Fibroblast of pulmonary artery (primary cell): ENCODE results near the gene GLG1.
A peak's percentile ranks its signal among the peaks of the same experiment; 100 is the strongest.

ENCODE experiments used
- DNase-seq: peaks from one replicate; pipeline ENCODE4 v3.0.0-alpha.2; 2010; ENCODE audit warnings: low read depth
- H3K4me3 ChIP-seq: replicated peaks from 2 replicates; pipeline ENCODE4 v1.5.1; 2011; ENCODE audit warnings: low read depth, mild to moderate bottlenecking, control low read depth, low read length, moderate library complexity
- CTCF ChIP-seq: IDR thresholded peaks from 2 replicates; pipeline ENCODE4 v1.5.1; 2011; ENCODE audit warnings: mild to moderate bottlenecking, control low read depth, low read length, inconsistent platforms; ENCODE audit errors: missing control alignments

GLG1 gene

GRCh38 chr16:74608944-74609343, 2.0 kb upstream of the GLG1 start:
- no peak overlapping the region for H3K4me3 ChIP-seq
- no peak for DNase-seq
- TF ChIP-seq CTCF, result no peak

- H3K4me3 ChIP-seq, result no peak overlapping the region
- TF ChIP-seq CTCF, result no peak
- DNase-seq, result no peak
Measured at GRCh38 chr16:74608381-74608780, 1.5 kb upstream of the GLG1 start.

DNA sequence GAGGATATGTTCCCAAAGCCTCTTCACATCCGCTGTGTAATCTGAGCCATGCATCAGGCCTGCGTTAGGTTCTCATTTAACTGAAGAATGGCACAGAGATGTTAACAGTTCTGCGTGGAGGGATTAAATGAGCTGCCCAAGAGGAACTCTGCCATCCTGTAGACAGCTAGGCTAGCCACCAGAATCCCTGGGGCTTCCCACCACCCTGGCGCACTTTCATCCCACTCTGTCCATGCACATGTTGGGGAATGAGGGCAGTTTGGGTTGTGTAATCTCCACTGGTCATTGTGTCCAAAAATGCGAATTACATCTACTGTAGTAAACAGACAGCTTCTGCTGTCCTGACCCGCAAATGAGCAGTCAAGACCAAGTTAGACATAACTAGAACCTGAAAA, 1.0 kb upstream of the GLG1 start:
- no peak for DNase-seq
- H3K4me3 ChIP-seq, result no peak overlapping the region
- no peak for TF ChIP-seq CTCF

DNA sequence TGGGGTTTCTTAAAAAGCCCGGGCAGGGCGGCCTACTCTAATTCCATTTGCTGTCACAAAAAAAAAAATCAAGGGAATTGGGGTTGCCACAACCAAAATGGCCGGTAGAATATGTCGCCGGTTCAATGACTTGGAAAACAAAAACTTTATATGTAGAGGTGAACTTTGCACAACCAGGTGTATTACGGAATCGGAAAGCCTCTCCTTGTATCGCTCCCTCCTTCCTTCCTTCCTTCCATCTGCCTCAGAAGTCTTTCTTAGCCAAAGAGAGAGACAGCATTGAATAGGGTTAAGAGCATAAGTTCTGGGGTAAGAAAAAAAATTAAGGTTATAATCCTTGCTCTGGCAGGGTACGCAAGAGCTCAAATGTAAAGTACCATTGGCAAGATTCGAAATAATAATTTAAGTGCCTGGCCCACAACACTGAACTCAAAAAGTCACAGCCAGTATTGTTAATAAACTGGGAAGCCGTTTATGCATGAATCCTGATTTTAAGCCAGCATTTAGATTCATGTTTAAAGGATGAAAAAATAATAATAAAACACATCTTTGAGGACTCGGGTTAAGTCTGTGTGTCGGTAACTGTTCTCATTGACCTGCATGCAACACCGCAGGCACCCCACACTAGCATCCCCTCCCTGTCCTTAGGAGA, 522 bp upstream of the GLG1 start:
- DNase-seq, result no peak
- TF ChIP-seq CTCF, result no peak

DNA sequence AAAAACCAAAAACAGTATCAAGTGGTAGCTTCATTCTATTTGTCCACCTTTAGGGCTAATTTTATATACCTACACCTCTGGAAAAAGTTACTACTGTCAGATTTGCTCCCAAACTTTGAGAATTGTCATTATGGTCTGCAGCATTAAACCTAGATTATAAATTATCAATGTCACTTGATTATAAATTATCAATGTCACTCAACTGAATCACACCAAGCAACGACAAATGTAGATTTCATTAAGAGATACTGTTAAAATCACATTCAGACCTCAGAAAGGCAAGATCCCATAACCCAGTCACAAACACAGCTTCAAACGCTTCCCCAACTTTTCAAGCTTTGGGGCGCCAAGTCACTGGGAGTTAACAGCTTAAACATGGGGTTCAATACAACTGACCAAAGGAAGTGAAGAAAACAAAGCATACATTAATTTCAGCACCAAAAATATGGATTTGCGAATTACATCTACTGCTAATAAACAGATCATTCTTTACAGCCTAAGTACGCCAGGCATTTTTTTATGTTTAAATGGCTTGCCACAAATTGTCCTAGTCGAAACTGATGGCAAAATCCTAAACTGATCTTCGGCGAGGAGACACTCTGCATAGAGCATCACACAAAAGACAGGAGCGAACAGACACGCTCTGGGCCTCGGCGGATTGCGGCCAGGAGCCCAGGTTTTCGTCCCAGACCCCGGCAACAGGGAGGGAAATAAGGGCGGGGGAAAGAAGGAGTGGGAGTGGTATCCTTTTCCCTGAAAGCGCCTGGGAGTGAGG, 981 bp downstream of the GLG1 start:
- DNase-seq, result no peak
- no peak for TF ChIP-seq CTCF
- H3K4me3 ChIP-seq, result peak overlapping the region; percentile 91

More for the DNA sequence above, 522 bp upstream of the GLG1 start:
- peak overlapping the region; percentile 91 for H3K4me3 ChIP-seq

DNA sequence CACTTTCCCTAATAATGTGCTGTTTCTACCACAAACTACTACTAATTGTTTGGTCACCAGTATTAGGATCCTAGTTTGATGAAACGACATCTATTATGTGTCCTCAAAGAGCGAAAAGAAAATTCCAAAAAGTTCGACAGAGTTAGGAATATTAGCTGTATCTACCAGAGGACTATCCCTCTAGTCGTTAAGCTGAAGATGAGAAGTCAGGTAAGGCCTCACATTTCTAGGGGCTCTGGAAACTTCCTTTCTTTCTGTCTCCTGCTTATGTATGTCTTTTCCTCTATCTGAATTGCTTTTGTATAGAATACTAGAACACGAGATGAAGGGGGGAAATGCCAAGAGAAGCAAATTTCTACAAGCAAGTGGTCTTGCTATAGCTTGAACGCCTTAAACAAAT, 1.6 kb downstream of the GLG1 start:
- no peak for TF ChIP-seq CTCF
- no peak for DNase-seq

More for the DNA sequence above, 1.6 kb downstream of the GLG1 start:
- H3K4me3 ChIP-seq, result peak overlapping the region; percentile 91
